HS-5 (cell line): ENCODE results near the gene USH2A.
A peak's percentile ranks its signal among the peaks of the same experiment; 100 is the strongest.
"Not testable (repeated sequence)": the region's sequence is repeated elsewhere in the genome, so short reads cannot be mapped to it uniquely, and the experiment has no call there.

Experiments
- DNase-seq: peaks from one replicate; pipeline ENCODE4 v3.0.0-alpha.2; 2012; ENCODE audit warnings: low read depth

Gene USH2A

GRCh38 chr1:216388558-216388957, 34.7 kb downstream of the USH2A start:
- no peak for DNase-seq

- no peak for DNase-seq
These were observed 35.5 kb downstream of the USH2A start for GRCh38 chr1:216387782-216388181.

GRCh38 chr1:216379441-216379840, 43.8 kb downstream of the USH2A start:
- no peak for DNase-seq

- no peak for DNase-seq
These were observed 55.0 kb downstream of the USH2A start for GRCh38 chr1:216368249-216368648.

- DNase-seq = no peak
These were observed 56.3 kb downstream of the USH2A start for GRCh38 chr1:216366979-216367378.

GRCh38 chr1:216356945-216357344, 66.3 kb downstream of the USH2A start:
- no peak for DNase-seq

GRCh38 chr1:216350186-216350585, 73.1 kb downstream of the USH2A start:
- no peak for DNase-seq

- no peak for DNase-seq
These were observed 76.7 kb downstream of the USH2A start for GRCh38 chr1:216346526-216346925.

- DNase-seq = not testable (repeated sequence)
These were observed 82.7 kb downstream of the USH2A start for GRCh38 chr1:216340542-216340941.

GRCh38 chr1:216332462-216332861, 90.8 kb downstream of the USH2A start:
- DNase-seq = no peak

- no peak for DNase-seq
These were observed 91.2 kb downstream of the USH2A start for GRCh38 chr1:216332003-216332402.

GRCh38 chr1:216331211-216331610, 92.0 kb downstream of the USH2A start:
- DNase-seq = no peak

GRCh38 chr1:216330262-216330661, 93.0 kb downstream of the USH2A start:
- no peak for DNase-seq

- no peak for DNase-seq
These were observed 97.3 kb downstream of the USH2A start for GRCh38 chr1:216325946-216326345.

GRCh38 chr1:216325336-216325735, 97.9 kb downstream of the USH2A start:
- no peak for DNase-seq

- no peak for DNase-seq
These were observed 99.9 kb downstream of the USH2A start for GRCh38 chr1:216323344-216323743.

GRCh38 chr1:216314379-216315095, 108.7 kb downstream of the USH2A start:
- DNase-seq = peak; percentile 28

GRCh38 chr1:216310776-216311175, 112.5 kb downstream of the USH2A start:
- no peak for DNase-seq

GRCh38 chr1:216306830-216307229, 116.4 kb downstream of the USH2A start:
- DNase-seq = no peak

GRCh38 chr1:216303690-216304089, 119.6 kb downstream of the USH2A start:
- DNase-seq = no peak

GRCh38 chr1:216293683-216294082, 129.6 kb downstream of the USH2A start:
- peak; percentile 35 for DNase-seq

GRCh38 chr1:216290074-216290473, 133.2 kb downstream of the USH2A start:
- DNase-seq = no peak

GRCh38 chr1:216285052-216285451, 138.2 kb downstream of the USH2A start:
- no peak for DNase-seq

GRCh38 chr1:216281757-216282156, 141.5 kb downstream of the USH2A start:
- no peak for DNase-seq
